ENCODE measurements around the gene HNRNPUL1. TPM values are rescaled to one million over a fixed set of nuclear protein-coding genes. Genes with fewer than 3 reads are reported as not detected.

The HNRNPUL1 gene
- total and polyA plus RNA-seq, 9 of the 15 experiments (the other 6 are each of a cell fraction or from before 2014, with no cell fraction given) = 7.3 to 211 (median 85.0) TPM

DNA sequence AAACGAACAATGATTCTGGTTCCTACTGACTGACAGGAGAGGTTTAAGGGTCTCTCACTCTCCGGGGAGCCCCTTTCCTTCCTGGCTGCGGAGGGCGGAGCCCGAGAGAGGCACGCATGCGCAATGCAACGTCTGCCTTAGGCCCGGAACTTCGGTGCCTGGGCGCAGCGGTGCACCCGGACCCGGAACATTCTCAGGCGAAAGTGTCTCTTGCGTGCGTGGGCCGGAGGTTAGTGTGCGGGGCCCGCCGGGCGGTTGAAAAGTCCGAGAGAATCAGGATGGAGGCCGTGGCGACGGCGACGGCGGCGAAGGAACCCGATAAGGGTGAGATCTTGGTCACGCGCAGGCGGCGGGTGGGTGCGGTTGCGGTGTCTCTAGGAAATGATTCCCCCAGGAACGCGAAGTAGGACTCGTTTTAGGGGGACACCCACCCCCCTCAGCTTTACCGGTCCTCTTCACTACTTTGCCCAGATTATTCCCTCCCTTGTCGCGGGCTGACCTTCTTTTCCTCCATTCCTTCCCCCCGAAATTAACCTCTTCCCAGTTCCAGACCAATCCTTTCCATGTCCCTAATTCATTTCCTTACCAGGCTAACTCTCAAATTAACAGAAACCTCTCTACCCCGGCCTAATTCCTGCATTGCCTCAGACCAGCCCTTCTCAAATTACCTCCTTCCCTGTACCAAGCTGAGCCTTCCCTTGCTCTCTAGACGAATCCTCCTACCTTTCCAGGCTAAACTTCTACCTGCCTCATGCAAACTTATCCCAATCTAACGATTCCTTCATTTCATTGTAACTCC, 46.1 kb downstream of the HNRNPUL1 start, which contains the start of gene CCDC97 (continued):
- TF ChIP-seq, protein P1, sequence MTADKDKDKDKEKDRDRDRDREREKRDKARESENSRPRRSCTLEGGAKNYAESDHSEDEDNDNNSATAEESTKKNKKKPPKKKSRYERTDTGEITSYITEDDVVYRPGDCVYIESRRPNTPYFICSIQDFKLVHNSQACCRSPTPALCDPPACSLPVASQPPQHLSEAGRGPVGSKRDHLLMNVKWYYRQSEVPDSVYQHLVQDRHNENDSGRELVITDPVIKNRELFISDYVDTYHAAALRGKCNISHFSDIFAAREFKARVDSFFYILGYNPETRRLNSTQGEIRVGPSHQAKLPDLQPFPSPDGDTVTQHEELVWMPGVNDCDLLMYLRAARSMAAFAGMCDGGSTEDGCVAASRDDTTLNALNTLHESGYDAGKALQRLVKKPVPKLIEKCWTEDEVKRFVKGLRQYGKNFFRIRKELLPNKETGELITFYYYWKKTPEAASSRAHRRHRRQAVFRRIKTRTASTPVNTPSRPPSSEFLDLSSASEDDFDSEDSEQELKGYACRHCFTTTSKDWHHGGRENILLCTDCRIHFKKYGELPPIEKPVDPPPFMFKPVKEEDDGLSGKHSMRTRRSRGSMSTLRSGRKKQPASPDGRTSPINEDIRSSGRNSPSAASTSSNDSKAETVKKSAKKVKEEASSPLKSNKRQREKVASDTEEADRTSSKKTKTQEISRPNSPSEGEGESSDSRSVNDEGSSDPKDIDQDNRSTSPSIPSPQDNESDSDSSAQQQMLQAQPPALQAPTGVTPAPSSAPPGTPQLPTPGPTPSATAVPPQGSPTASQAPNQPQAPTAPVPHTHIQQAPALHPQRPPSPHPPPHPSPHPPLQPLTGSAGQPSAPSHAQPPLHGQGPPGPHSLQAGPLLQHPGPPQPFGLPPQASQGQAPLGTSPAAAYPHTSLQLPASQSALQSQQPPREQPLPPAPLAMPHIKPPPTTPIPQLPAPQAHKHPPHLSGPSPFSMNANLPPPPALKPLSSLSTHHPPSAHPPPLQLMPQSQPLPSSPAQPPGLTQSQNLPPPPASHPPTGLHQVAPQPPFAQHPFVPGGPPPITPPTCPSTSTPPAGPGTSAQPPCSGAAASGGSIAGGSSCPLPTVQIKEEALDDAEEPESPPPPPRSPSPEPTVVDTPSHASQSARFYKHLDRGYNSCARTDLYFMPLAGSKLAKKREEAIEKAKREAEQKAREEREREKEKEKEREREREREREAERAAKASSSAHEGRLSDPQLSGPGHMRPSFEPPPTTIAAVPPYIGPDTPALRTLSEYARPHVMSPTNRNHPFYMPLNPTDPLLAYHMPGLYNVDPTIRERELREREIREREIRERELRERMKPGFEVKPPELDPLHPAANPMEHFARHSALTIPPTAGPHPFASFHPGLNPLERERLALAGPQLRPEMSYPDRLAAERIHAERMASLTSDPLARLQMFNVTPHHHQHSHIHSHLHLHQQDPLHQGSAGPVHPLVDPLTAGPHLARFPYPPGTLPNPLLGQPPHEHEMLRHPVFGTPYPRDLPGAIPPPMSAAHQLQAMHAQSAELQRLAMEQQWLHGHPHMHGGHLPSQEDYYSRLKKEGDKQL (CRISPR knock-in tag; IDR thresholded peaks at IDR 0.05; ENCODE audit: borderline replicate concordance) = peak; percentile 62; the same call in 1 of the 2 replicates
- TF ChIP-seq ATF7 (IDR thresholded peaks at IDR 0.05) = peak; percentile 83
- TF ChIP-seq ZNF133 (CRISPR knock-in tag; IDR thresholded peaks at IDR 0.05) = no peak
- peak; percentile 95 for TF ChIP-seq POLR2G (IDR thresholded peaks at IDR 0.05; ENCODE audit: low read depth, low read length)
- TF ChIP-seq, protein P2, sequence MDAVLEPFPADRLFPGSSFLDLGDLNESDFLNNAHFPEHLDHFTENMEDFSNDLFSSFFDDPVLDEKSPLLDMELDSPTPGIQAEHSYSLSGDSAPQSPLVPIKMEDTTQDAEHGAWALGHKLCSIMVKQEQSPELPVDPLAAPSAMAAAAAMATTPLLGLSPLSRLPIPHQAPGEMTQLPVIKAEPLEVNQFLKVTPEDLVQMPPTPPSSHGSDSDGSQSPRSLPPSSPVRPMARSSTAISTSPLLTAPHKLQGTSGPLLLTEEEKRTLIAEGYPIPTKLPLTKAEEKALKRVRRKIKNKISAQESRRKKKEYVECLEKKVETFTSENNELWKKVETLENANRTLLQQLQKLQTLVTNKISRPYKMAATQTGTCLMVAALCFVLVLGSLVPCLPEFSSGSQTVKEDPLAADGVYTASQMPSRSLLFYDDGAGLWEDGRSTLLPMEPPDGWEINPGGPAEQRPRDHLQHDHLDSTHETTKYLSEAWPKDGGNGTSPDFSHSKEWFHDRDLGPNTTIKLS (IDR thresholded peaks at IDR 0.05; ENCODE audit: borderline replicate concordance, low read depth) = peak; percentile 77; the same call in 1 of the 2 replicates
- peak; percentile 78; the same call in 1 of the 2 replicates for TF ChIP-seq ELF1 (tag; IDR thresholded peaks at IDR 0.05)
- no peak for TF ChIP-seq ZFP1 (CRISPR knock-in tag; IDR thresholded peaks at IDR 0.05)
- no peak for TF ChIP-seq BCL6 (CRISPR knock-in tag; IDR thresholded peaks at IDR 0.05)
- TF ChIP-seq LCOR (CRISPR knock-in tag; IDR thresholded peaks at IDR 0.05) = peak; percentile 72; the same call in 1 of the 2 replicates
- TF ChIP-seq CHCHD3 (CRISPR knock-in tag; IDR thresholded peaks at IDR 0.05) = peak; percentile 24; the same call in 1 of the 2 replicates
- TF ChIP-seq, protein P3, sequence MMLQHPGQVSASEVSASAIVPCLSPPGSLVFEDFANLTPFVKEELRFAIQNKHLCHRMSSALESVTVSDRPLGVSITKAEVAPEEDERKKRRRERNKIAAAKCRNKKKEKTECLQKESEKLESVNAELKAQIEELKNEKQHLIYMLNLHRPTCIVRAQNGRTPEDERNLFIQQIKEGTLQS (IDR thresholded peaks at IDR 0.05) = peak; percentile 58
- TF ChIP-seq, protein P3 (CRISPR knock-in tag; conservative IDR thresholded peaks at IDR 0.05) = no peak
- no peak for TF ChIP-seq ZNF146 (CRISPR knock-in tag; IDR thresholded peaks at IDR 0.05; ENCODE audit: unreplicated experiment)
- peak; percentile 76 for TF ChIP-seq ZBTB7A (IDR thresholded peaks at IDR 0.05; ENCODE audit: borderline replicate concordance, control insufficient read depth, low read depth, low read length)
- peak; percentile 55 to 74; a peak in 3 of 4 replicates for TF ChIP-seq FOXK2 (conservative IDR thresholded peaks at IDR 0.05 in 1 of 2, IDR thresholded peaks at IDR 0.05 in 1 of 2; ENCODE audit: low read depth in 2 of 2)
- TF ChIP-seq HNRNPK (IDR thresholded peaks at IDR 0.05; ENCODE audit: low read depth, low read length, poor library complexity, severe bottlenecking) = no peak
- no peak; the same call in 1 of the 2 replicates for TF ChIP-seq ZNF239 (CRISPR knock-in tag; IDR thresholded peaks at IDR 0.05)
- TF ChIP-seq CBFA2T3 (IDR thresholded peaks at IDR 0.05) = peak; percentile 28; the same call in 1 of the 2 replicates
- TF ChIP-seq ZNF764 (CRISPR knock-in tag; IDR thresholded peaks at IDR 0.05; ENCODE audit: low read depth) = no peak

Measured in K562 (cell line).